Erythroblast (primary cell): Measurements from ENCODE around the gene ATG7.

ENCODE experiments used
- GATA1 ChIP-seq: IDR thresholded peaks from 2 replicates; pipeline ENCODE4 v1.6.1; 2011; ENCODE audit warnings: low read depth, mild to moderate bottlenecking, control low read depth, low read length, moderate library complexity
- POLR2A ChIP-seq: IDR thresholded peaks from 2 replicates; pipeline ENCODE4 v1.6.1; 2011; ENCODE audit warnings: mild to moderate bottlenecking, low read length

GRCh38 chr3:11306817-11307589, 34.8 kb downstream of the ATG7 start:
- TF ChIP-seq POLR2A (no peak), GATA1 (no peak)
